ENCODE measurements around the gene STRN3. TPM values are rescaled to one million over a fixed set of nuclear protein-coding genes. Genes with fewer than 3 reads are reported as not detected.
"Not testable (repeated sequence)": the region's sequence is repeated elsewhere in the genome, so short reads cannot be mapped to it uniquely, and the experiment has no call there.

Gene STRN3
- total RNA-seq, 1 experiment from 2014 or later, result 18.5 TPM

DNA sequence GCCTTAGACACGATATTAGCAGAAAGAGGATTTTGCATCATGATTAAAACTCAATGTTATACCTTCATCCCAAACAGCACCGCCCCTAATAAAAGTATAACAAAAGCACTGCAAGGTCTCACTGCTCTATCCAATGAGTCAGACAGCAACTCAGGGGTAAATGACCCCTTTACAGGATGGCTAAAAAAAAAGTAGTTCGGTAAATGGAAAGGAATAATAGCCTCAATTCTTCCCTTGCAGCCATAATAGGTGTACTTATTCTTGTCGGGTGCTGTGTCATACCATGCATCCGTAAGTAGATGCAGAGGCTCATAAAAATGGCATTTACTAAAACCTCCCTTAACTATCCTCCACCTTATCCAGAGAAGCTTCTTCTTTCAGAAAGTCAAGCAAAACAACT lies 54.6 kb downstream of the STRN3 start:
- DNase-seq (ENCODE audit: low spot score), result no peak

DNA sequence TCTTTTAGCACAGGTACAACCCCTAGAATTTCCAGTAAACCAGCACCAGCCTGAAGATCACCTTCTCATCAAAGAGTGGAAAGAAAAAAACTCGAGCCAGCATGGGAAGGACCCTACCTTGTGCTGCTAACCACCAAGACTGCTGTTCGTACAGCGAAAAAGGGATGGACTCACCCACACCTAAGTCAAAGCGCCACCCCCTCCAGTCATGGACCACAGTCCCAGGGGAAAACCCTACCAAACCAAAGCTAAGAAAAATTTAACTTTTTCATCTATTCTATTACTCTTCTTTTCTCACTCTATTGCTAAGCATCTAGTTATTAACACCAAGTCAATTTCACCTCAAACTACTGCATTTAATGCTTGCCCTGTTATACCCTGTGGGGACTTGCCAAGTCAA lies 56.4 kb downstream of the STRN3 start:
- DNase-seq (ENCODE audit: low spot score), result not testable (repeated sequence)

DNA sequence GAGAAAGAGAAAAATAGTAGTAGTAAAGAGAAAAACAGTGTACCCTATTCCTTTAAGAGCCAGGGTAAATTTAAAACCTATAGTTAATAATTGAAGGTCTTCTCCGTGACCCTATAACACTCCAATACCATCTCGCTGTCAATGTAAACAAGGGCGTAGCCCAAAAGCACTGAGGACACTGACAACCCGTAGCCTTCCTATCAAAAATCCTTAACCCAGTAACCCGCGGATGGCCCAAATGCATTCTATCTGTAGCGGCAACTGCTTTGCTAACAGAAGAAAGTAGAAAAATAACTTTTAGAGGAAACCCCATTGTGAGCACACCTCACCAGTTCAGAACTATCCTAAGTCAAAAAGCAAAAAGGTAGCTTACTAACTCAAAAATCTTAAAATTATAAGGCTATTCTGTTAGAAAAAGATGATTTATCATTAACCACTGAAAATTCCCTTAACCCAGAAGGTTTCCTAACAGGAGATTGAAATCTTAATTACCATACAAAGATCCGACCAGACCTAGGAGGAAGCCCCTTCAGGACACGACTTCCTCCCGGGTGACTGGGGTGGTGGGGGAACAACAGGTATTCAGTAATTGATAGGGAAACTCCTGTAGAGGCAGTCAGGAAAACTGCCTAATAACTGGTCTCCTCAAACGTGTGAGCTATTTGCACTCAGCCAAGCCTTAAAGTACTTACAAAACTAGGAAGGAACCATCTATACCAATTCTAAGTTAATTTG lies 58.6 kb downstream of the STRN3 start:
- not testable (repeated sequence) for DNase-seq (ENCODE audit: low spot score)

DNA sequence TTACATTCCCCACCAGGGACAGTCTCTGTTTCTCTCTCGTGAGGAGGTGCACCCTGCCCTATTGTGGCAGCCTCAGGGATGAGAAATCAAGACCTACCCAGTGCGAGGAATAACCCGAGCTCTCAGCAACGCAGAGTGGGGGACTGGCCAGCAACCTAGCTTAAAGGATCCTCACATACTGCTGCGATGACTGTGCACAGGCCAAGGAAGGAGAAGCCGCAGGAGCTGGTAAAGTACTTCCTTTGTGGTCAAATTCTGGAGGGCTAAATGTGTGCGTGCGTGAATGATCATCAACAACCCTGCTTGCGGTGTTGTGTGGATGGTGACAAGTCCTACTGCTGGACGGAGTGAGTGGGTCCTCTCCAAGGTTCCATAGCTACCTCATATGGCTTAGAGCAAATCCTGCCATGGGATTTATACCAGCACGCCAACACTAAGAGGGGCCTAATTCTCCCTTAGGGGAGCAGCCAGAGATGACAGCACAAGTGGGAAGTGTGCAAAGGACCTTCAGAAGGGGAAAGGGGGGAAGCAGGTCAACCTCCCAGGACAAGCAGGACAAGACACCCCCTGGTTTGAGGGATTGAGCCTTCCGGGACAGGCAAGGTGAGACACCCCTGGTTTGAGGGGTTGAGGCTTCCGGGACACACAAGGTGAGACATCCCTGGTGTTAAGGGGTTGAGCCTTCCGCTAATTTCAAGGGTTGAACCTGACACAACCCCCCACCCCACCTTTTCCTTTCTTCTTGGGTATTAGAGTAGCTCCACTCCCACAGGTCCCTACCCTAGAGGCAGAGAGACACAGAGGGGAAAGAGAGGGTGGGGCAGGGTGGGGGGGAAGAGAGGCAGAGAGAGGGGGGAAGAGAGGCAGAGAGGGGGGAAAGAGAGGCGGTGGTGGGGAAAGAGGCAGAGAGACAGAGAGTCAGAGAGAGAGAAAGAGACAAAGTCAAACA lies 59.5 kb downstream of the STRN3 start:
- DNase-seq (ENCODE audit: low spot score), result no peak

DNA sequence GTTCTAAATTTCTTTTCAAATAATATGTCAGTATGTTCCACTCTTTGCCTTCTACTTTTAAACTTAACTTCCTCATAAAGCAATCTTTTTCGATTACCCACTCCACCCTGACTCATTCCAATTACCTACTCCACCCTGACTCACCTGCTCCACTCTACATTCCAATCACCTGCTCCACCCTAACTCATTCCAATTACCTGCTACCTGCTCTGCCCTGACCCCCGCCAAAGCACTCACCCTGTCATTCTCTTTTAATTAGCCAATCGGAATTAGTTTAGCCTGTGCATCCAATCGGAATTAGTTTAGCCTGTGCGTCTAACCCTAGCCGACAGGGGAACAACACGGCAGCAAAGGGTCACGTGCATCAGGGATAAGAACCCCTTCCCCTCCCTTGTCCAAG lies 60.3 kb downstream of the STRN3 start:
- DNase-seq (ENCODE audit: low spot score), result not testable (repeated sequence)

DNA sequence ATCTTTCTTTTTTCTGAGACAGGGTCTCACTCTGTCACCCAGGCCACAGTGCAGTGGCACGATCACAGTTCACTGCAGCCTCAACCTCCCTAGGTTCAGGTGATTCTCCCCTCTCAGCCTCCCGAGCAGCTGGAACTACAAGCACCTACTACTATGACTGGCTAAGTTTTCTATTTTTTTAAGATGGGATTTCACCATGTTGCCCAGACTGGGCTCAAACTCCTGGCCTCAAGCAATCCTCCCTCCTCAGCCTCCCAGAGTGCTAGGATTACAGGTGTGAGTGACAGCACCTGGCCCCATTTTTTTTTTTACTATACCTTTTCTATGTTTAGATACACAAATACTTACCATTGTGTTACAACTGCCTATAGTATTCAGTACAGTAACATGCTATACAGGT lies 63.6 kb downstream of the STRN3 start:
- DNase-seq (ENCODE audit: low spot score), result not testable (repeated sequence)

DNA sequence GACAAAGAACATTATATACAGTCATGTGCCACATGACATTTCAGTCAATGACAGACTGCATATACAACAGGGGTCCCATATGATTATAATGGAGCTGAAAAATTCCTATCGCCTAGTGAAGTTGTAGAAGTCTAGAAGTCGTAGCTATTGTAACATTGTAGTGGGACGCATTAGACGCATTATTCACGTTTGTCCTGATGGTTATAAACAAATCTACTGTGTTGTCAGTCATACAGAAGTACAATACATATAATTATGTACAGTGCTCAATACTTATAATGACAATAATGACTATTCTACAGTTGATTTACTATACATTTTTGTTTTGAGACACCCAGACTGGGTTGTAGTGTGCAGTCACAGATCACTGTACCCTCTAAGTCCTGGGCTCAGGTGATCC lies 64.8 kb downstream of the STRN3 start:
- no peak for DNase-seq (ENCODE audit: low spot score)

DNA sequence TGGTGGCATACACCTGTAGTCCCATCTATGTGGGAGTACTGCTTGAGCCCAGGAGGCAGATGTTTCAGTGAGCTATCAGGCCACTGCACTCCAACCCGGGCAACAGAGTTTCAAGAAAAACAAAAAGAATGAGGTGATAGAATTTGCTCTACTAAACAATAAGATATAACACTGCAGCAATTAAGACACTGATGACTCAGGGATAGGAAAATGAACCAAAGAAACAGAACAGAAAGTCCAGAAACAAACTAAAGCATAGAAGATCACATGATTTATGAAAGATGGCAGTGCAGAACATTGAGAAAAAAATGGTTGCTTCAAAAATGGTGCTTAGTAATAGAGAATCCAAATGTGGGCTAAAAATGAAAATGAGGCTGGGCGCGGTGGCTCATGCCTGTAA lies 66.0 kb downstream of the STRN3 start:
- no peak for DNase-seq (ENCODE audit: low spot score)

DNA sequence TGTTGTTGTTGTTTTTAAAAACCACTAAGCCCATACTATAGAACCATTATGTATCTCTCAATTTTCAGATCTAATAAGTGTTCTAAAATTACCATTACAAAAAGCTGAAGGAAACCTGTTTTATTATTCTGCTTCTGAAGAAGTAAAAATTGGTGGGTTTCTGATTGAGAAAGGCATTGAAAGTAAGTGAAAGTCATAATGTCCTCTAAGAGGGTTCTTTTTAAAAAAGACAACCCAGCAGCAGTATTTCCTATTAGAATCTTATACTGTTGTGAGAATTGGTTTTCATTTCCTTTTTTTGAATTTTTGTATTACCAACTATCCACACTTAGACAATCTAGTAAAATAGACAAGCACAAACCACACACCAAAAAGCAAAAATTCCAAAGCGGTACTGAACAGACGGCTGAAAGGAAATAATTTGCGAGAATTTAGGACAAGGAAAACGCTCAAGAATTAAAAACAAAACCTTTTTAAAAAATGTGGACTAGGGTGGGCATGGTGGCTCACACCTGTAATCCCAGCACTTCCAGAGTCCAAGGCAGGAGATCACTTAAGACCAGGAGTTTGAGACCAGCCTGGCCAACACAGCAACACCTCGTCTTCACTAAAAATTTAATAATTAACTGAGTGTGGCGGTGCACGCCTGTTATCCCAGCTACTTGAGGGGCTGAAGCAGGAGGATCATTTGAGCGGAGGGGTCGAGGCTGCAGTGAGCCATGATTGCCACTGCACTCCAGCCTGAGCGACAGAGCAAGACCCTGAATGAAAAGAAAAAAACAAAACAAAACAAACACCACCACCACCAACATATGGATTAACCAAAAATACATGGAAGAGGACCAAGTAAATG lies 67.4 kb downstream of the STRN3 start:
- DNase-seq (ENCODE audit: low spot score), result no peak

DNA sequence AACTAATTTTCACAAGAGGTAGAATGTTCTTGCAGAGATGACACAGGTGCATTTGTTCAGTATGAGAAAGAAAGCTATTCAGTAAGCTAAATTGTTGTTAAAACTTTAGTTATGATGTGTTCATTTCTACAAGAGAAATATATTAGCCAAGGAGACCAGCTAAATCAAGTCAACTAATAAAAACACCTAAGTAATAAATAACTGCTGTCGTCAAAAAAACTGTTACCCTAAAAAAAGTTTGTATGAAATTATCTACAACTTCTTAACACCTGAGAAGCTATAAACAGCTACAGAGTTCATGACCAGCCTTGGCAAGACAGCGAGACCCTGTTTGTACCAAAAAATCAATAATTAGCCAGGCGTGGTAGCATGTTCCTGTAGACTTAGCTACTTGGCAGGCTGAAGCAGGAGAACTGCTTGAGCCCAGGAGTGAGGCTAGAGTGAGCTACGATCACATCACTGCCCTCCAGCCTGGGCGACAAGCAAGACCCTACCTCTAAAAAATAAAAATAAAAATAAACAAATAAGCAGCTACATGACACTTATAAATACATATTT lies 68.3 kb downstream of the STRN3 start:
- DNase-seq (ENCODE audit: low spot score), result no peak

DNA sequence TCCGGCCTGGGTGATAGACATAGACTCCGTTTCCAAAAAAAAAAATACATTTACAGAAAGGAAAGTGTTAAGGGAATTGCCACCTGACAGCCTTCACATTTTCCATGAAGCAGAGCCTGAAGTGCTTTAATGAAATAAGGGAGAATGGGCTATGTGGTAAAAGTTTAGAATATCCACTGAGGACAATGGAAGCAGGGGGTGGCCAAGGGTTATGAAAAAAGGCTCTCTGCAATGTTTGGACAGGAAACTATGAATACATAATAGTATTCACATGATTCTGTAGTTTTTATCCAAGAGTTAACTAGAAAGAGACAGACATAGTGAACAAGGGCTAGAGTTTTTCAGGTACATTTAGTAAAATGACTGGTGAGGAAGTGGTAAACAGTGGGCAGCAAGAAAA lies 76.5 kb downstream of the STRN3 start:
- DNase-seq (ENCODE audit: low spot score), result no peak

DNA sequence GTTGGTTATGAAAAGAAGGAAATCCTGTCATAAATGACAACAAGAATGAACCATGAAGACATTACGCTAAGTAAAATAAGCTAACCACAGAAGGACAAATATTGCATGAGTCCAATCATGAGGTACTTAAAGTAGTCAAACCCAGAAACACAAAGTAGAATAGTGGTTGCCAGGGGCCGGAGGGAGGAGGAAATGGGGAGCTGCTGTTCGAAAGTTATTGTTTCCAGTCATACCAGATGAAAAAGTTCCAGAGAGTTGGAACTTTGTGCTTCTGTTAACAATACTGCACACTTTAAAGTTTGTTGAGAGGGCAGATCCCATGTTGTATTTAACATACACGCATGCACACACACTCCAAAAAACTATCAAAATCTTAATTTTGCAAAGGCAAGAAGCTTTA lies 82.5 kb downstream of the STRN3 start:
- DNase-seq (ENCODE audit: low spot score), result no peak

DNA sequence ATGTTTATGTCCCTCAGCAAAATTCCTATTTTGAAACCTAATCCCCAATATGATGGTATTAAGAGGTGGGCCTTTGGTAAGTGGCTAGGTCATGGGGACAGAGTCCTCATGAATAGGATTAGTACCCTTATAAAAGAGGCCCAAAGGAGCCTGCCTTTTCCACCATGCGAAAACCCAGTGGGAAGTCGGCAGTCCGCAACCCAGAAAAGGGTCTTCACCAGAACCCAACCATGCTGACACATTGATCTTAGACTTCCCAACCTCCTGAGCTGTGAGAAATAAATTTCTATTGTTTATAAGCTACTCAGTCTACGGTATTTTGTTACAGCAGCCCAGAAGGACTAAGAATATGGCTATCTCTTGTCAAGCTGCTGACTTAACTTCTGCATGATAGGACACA lies 85.3 kb downstream of the STRN3 start:
- DNase-seq (ENCODE audit: low spot score), result no peak

DNA sequence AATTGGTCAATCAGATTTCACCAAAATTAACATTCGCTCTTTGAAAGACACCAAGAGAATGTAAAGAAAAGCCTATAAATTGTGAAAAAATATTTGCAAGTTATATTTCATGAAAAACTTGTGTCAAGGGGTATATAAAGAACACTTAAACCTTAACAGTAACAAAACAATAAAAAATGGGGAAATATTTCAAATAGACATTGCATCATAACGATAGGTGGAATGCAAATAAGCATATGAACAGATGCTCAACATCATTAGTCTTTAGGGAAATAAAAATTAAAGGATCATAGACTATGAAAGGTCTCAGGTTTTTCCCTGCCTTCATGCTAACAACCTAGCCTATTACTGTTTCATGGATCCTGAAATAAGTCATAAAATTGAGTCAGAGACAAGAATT lies 87.6 kb downstream of the STRN3 start:
- no peak for DNase-seq (ENCODE audit: low spot score)

DNA sequence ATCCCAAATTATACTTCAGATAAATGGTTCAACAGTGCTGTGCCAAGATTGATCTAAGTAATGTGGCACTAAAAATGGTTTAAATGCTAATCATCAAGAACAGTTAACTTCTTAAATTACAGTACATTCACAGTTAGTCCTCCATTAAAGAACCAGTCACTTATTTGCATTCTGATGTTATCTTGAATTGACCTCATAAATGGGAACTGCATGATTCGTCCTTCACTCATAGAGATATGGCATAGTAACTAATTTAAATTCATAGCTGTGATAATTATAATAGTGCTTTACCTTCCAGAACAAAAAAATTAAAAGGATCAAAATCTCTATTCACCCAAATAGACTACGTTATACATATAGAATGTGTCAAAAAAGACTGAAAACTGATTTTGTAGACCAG lies 90.7 kb downstream of the STRN3 start:
- no peak for DNase-seq (ENCODE audit: low spot score)

DNA sequence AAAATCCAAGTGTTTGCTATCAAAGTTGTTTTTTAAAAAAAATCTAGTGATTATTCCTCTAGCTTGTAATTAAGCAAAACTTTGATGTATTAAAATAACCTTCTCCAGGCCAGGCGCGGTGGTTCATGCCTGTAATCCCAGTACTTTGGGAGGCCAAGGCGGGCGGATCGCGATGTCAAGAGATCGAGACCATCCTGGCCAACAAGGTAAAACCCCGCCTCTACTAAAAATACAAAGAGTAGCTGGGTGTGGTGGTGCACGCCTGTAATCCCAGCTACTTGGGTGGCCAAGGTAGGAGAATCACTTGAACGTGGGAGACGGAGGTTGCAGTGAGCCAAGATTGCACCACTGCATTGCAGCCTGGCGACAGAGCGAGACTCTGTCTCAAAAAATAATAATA lies 92.2 kb downstream of the STRN3 start:
- DNase-seq (ENCODE audit: low spot score), result not testable (repeated sequence)

DNA sequence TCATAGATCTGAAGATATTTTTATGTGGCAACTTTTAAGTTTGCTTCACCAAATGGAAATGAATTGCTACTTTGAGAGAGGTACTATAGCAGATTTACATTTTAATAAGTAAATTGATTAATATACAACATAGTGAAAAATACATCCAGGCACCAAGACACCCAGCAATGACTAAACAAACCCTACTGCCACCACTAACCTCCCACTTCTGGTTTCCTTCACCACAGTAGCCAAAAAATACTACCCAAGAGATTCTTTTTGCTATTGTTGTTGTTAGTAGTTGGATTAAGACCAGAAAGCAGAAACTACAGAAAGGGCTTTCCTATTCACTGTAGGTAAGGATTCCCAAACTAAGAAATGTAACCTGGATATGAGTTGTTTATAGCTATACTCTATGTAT lies 97.7 kb downstream of the STRN3 start:
- no peak for DNase-seq (ENCODE audit: low spot score)

DNA sequence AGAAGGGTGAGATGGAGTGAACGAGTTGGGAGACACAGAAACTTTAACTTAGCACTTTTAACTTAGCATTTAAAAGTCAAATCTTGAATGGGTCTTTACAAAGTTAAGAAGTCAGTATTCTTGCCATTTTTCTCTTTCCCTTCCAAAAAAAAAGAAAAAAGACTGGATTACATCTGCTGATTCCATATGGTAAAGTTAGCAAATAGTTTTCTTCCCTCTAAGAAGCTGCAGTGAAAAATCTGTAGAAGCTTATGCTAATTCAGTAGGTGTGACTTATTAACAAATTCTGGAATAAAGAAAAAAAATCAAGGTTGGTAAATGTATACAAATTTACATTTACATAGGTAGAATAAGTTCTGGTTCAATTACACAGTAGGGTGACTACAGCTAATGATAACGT lies 100.9 kb downstream of the STRN3 start:
- DNase-seq (ENCODE audit: low spot score), result no peak

DNA sequence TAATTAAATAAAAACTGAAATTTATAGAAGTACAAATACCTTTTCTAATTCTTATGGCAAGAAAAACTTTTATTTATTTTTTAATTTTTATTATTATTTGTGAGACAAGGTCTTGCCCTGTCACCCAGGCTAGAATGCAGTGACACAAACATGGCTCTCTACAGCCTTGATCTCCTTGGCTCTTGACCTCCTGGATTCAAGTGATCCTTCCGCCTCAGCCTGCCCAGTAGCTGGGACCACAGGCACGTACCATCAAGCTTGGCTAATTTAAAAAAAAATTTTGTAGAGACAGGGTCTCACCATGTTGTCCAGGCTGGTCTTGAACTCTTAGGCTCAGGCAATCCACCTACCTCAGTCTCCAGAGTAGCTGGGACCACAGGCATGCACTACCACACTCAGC lies 104.4 kb downstream of the STRN3 start:
- no peak for DNase-seq (ENCODE audit: low spot score)

DNA sequence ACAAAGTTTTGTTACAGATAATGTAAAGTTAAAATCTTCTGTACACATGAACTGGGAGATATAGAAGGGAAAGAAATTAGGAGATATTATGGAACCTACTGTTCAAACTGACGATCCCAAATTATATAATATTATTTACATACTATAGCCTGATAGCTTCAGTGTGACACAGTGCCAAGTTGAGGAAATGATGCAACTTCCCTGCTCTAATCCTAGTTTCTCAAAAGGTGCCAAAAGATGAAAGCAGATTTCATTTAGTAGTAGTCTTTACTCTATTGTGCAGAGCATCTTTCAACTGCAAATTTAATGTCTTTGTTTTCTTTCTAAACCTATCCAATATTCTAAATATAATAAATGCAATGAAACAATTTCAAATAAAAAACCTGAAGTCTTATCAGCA lies 104.9 kb downstream of the STRN3 start:
- no peak for DNase-seq (ENCODE audit: low spot score)

DNA sequence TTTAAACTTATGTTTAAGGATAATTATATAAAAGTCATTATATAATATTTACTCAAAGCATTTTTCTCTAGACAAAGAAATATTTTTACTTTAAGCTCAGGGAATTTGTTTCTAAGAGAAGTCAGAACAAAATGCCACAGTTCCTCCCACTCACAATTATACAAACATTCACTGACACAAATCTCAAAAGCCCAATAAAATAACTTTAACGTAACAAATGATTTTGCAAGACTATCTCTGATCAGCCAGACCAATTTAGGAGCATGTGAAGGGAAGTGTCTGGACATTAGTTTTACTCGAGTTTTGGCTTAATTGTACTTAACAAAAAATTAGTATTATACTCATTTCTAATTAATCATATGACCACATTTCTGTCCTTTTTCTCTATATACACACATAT lies 110.6 kb downstream of the STRN3 start:
- no peak for DNase-seq (ENCODE audit: low spot score)

DNA sequence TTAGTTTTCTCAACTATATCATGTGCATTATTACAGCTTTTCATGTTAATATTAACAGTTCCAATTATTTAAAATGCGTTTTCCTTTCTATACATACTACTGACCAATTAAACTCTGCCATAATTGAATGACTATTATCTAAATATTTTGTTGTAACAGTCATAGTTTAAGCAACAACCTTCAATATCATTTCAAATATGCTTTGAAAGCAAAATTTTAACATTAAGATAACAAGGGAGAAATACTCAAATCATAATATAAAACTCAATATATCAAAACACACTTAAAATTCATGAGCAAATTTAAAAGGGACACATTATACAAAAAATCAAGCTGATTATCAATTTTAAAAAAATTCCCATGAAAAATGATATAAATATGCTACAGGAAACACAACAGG lies 111.4 kb downstream of the STRN3 start:
- DNase-seq (ENCODE audit: low spot score), result no peak
